GM12801 (cell line): ENCODE measurements around the gene NOP10.

Experiments
- CTCF ChIP-seq: IDR thresholded peaks from one replicate; pipeline ENCODE4 v1.5.1; 2011; ENCODE audit warnings: control low read depth; ENCODE audit not compliant: insufficient read length; ENCODE audit errors: extremely low read depth

Gene NOP10

GRCh38 chr15:34342737-34343575 lies at the start of gene NOP10, which contains the start of gene NUTM1:
Gene NOP10 (minus strand): TSS chr15:34343136. CDS start chr15:34343073, 63 bp downstream.
Gene NUTM1 (plus strand): TSS chr15:34343315. CDS start chr15:34343697, 382 bp downstream.
- peak; percentile 66 for TF ChIP-seq CTCF

DNA sequence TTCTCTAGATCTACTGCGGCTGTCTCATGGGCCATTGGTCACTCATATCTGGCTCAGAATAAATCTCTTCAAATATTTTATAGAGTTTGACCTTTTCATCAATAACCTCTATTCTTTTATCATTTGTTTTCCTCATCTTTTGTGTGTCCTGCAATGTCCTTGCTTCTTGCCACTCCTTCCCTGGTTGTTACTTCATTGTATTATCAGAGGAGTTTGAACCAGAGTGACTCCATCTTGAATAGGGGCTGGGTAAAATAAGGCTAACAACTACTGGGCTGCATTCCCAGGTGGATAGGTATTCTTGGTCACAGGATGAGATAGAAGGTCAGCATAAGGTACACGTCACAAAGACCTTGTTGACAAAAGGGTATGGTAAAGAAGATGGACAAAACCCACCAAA lies 33.9 kb upstream of the NOP10 start:
- no peak for TF ChIP-seq CTCF

DNA sequence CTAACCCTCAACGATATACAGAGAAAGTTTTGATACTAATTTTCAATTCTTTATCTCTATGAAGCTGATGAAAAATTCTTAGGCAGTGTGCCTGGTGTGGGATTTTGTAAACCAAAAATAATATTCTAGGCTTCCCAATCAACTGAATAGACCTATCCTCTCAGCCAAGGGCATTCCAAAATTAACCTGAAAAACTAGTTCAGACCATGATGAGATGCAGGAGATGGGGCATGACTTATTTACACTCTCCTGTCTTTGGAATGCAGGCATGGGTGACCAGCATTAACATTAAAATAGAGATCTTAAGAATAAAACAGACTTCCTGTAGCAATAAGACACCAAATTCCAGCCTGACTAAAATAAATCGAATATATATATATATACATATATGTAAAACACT lies 31.9 kb upstream of the NOP10 start:
- TF ChIP-seq CTCF, result no peak

- no peak for TF ChIP-seq CTCF
Observed at GRCh38 chr15:34373951-34374350, 31.0 kb upstream of the NOP10 start.

GRCh38 chr15:34370643-34371042 lies 27.7 kb upstream of the NOP10 start:
- no peak for TF ChIP-seq CTCF

GRCh38 chr15:34370129-34370528 lies 27.2 kb upstream of the NOP10 start:
- no peak for TF ChIP-seq CTCF

- no peak for TF ChIP-seq CTCF
Observed at GRCh38 chr15:34367101-34368081, 24.5 kb upstream of the NOP10 start, which contains the start of gene LPCAT4. Gene LPCAT4 (minus strand): TSS chr15:34367196. CDS start chr15:34367100, 96 bp downstream.
